SU-DHL-6 (cell line): ENCODE results near the gene SNX8.

ENCODE experiments used
- H2AFZ ChIP-seq: fragments of 200-600 bp; sonication (generic); 2 replicates; pipeline ENCODE4 v1.6.1; 2014; ENCODE audit warnings: low read depth, mild to moderate bottlenecking, moderate library complexity, mixed read lengths, antibody characterized with exemption, low read length; ENCODE audit not compliant: severe bottlenecking
- H3F3A ChIP-seq: fragments of 200-600 bp; shearing (Covaris generic); 2 replicates; pipeline ENCODE4 v1.6.0; 2016; ENCODE audit warnings: antibody characterized with exemption, mild to moderate bottlenecking; ENCODE audit not compliant: insufficient read depth
- H3K27ac ChIP-seq: fragments of 200-600 bp; sonication (generic); 2 replicates; pipeline ENCODE4 v1.5.1; 2016; ENCODE audit warnings: low read depth, mild to moderate bottlenecking, low read length, moderate library complexity, mixed read lengths
- H3K27me3 ChIP-seq: fragments of 200-600 bp; sonication (generic), shearing (Covaris generic); 2 replicates; pipeline ENCODE4 v1.6.0; 2014; ENCODE audit warnings: mild to moderate bottlenecking, low read length
- H3K36me3 ChIP-seq: fragments of 200-600 bp; sonication (generic); 2 replicates; pipeline ENCODE4 v1.6.1; 2014; ENCODE audit warnings: mild to moderate bottlenecking, low read length, mixed read lengths
- H3K4me2 ChIP-seq: fragments of 300-600, 200-600 bp; shearing (Covaris generic), sonication (generic); 2 replicates; pipeline ENCODE4 v1.6.0; 2014; ENCODE audit warnings: low read length, low read depth, mild to moderate bottlenecking; ENCODE audit not compliant: poor library complexity, severe bottlenecking
- H3K4me3 ChIP-seq: fragments of 200-600 bp; sonication (generic); 2 replicates; pipeline ENCODE4 v1.5.1; 2014; ENCODE audit warnings: antibody characterized with exemption, low read length, mild to moderate bottlenecking, mixed read lengths; ENCODE audit not compliant: insufficient read depth, poor library complexity, severe bottlenecking
- H3K79me2 ChIP-seq: fragments of 200-600 bp; sonication (generic); 2 replicates; pipeline ENCODE4 v1.6.1; 2014; ENCODE audit warnings: mild to moderate bottlenecking, low read length, moderate library complexity; ENCODE audit not compliant: insufficient read depth
- H3K9ac ChIP-seq: fragments of 200-600 bp; sonication (generic); 2 replicates; pipeline ENCODE4 v1.7.0; 2014; ENCODE audit warnings: mild to moderate bottlenecking, low read length
- H3K9me2 ChIP-seq: fragments of 200-600 bp; sonication (generic); replicated peaks from 2 replicates; pipeline ENCODE4 v1.6.1; 2014; ENCODE audit warnings: low read length; ENCODE audit not compliant: insufficient read depth
- H3K9me3 ChIP-seq: fragments of 200-600 bp; sonication (generic); 2 replicates; pipeline ENCODE4 v1.6.1; 2014; ENCODE audit warnings: low read length, mixed read lengths; ENCODE audit not compliant: insufficient read depth
- H4K20me1 ChIP-seq: fragments of 200-600 bp; sonication (generic); 2 replicates; pipeline ENCODE4 v1.6.1; 2014; ENCODE audit warnings: low read depth, mild to moderate bottlenecking, antibody characterized with exemption, low read length, moderate library complexity, mixed read lengths
- CTCF ChIP-seq: fragments of 200-600 bp; sonication (generic); IDR thresholded peaks from one replicate; pipeline ENCODE4 v1.5.1; 2017; ENCODE audit warnings: antibody characterized with exemption, mild to moderate bottlenecking, low read length, moderate library complexity; ENCODE audit not compliant: insufficient read depth, poor library complexity, severe bottlenecking
- EZH2phosphoT487 ChIP-seq: fragments of 200-600 bp; sonication (generic), shearing (Covaris generic); conservative IDR thresholded peaks from 2 replicates; pipeline ENCODE4 v1.6.1; 2018; ENCODE audit warnings: mild to moderate bottlenecking, antibody characterized with exemption, low read length, moderate library complexity, mixed read lengths

Gene SNX8

GRCh38 chr7:2218444-2218785 is 95.8 kb downstream of the SNX8 start:
- Histone ChIP-seq H3K36me3 (peaks cover 2% of the 10 kb centered on the region; the same call in 1 of the 2 replicates), H3K79me2 (no peaks in the 10 kb centered on the region; the same call in 1 of the 2 replicates), H3K4me2 (no peak overlapping the region), H3F3A (no peaks in the 10 kb centered on the region), H4K20me1 (no peaks in the 10 kb centered on the region), H3K27me3 (no peaks in the 10 kb centered on the region), H3K9me2 (no peaks in the 10 kb centered on the region), H3K4me3 (no peak overlapping the region), H3K27ac (no peak overlapping the region), H2AFZ (no peak overlapping the region), H3K9me3 (no peaks in the 10 kb centered on the region), H3K9ac (no peak overlapping the region)
- TF ChIP-seq CTCF (no peak), EZH2phosphoT487 (no peak)

- H3K27me3 ChIP-seq = no peaks in the 10 kb centered on the region
- no peak overlapping the region for H3K4me2 ChIP-seq
- TF ChIP-seq EZH2phosphoT487 (no peak), CTCF (no peak)
- H3K79me2 ChIP-seq = no peaks in the 10 kb centered on the region; the same call in 1 of the 2 replicates
- H3K27ac ChIP-seq = no peak overlapping the region
- no peaks in the 10 kb centered on the region for H3K9me3 ChIP-seq
- no peak overlapping the region for H3K4me3 ChIP-seq
- no peak overlapping the region for H3K9ac ChIP-seq
- no peaks in the 10 kb centered on the region for H3F3A ChIP-seq
- H4K20me1 ChIP-seq = no peaks in the 10 kb centered on the region
- no peak overlapping the region for H2AFZ ChIP-seq
- peaks cover 3% of the 10 kb centered on the region; the same call in 1 of the 2 replicates for H3K36me3 ChIP-seq
- no peaks in the 10 kb centered on the region for H3K9me2 ChIP-seq
Measured at GRCh38 chr7:2217716-2218443, 96.4 kb downstream of the SNX8 start.

- Histone ChIP-seq H3K27me3 (no peaks in the 10 kb centered on the region), H3K79me2 (no peaks in the 10 kb centered on the region; the same call in 1 of the 2 replicates), H3K4me3 (no peak overlapping the region), H3K9me3 (no peaks in the 10 kb centered on the region), H3K9ac (no peak overlapping the region), H4K20me1 (no peaks in the 10 kb centered on the region), H3K27ac (no peak overlapping the region), H3K4me2 (no peak overlapping the region), H3K36me3 (peaks cover 7% of the 10 kb centered on the region; the same call in 1 of the 2 replicates), H3F3A (no peaks in the 10 kb centered on the region), H3K9me2 (no peaks in the 10 kb centered on the region), H2AFZ (no peak overlapping the region)
- TF ChIP-seq CTCF (no peak), EZH2phosphoT487 (no peak)
Measured at GRCh38 chr7:2217206-2217605, 97.0 kb downstream of the SNX8 start.
